Measurements from ENCODE around the gene PPP1R16B. TPM values are rescaled to one million over a fixed set of nuclear protein-coding genes. Genes with fewer than 3 reads are reported as not detected.

The PPP1R16B gene
- polyA plus RNA-seq, 1 donor from 2014 or later = 1.9 TPM

DNA sequence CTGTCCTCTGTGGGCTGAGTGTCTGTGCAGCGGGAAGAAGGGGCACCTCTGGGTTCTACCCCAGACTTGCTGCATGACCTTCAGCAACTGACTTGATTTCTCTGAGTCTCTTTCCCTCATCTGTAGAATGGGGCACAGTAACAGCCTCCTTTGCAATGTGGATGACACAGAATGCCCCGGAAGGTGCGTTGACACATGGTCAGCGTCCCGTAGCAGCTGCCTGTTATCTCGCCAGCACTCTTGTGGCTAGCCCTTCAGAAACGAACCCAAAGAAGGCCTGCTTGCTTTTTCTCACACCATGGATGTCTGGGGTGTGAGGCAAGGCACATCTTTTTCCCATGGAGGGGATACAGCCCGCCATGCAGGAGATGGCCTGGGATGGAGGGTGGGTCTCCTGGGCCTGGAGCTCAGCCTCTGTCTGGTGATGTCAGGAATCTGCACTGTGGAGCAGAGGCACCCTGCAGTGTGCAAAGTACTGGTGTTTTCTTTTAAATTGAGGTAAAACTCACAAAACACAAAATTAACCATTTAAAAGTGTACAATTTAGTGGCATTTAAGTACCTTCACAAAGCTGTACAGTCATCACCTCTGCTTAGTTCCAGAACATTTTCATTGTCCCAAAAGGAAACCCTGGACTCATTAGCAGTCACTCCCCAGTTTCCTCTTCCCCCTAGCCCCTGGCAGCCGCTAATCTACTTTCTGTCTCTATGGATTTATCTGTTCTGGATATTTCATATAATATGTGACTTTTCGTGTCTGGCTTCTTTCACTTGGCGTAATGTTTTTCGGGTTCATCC, 61.0 kb downstream of the PPP1R16B start:
- Histone ChIP-seq H3K79me2 (replicated peaks; ENCODE audit: insufficient read depth, low read length) (no peaks in the 10 kb centered on the region), H4K20me1 (ENCODE audit: insufficient read depth) (no peaks in the 10 kb centered on the region), H3F3A (ENCODE audit: insufficient read depth, low read length, poor library complexity, severe bottlenecking) (no peaks in the 10 kb centered on the region), H2AFZ (ENCODE audit: low read depth, low read length) (no peak overlapping the region), H3K9ac (ENCODE audit: low read length) (no peak overlapping the region), H3K9me3 (ENCODE audit: low read length) (no peaks in the 10 kb centered on the region), H3K36me3 (ENCODE audit: insufficient read depth, low read length) (no peaks in the 10 kb centered on the region), H3K27me3 (ENCODE audit: insufficient read depth, low read depth, low read length) (no peaks in the 10 kb centered on the region), H3K27ac (ENCODE audit: low read length) (no peak overlapping the region), H3K9me2 (ENCODE audit: insufficient read depth, low read length) (no peaks in the 10 kb centered on the region), H3K4me2 (ENCODE audit: low read length) (no peak overlapping the region), H3K4me3 (ENCODE audit: low read length) (no peak overlapping the region)
- TF ChIP-seq TAF1 (IDR thresholded peaks at IDR 0.05; ENCODE audit: low read depth) (no peak), RAD21 (conservative IDR thresholded peaks at IDR 0.05) (no peak), MXI1 (conservative IDR thresholded peaks at IDR 0.05; ENCODE audit: poor library complexity, severe bottlenecking) (no peak), SMC3 (conservative IDR thresholded peaks at IDR 0.05; ENCODE audit: poor library complexity) (no peak), EZH2 (IDR thresholded peaks at IDR 0.05; ENCODE audit: borderline replicate concordance, insufficient read depth, low read length, poor library complexity, severe bottlenecking) (no peak)
- TF ChIP-seq, protein P1, sequence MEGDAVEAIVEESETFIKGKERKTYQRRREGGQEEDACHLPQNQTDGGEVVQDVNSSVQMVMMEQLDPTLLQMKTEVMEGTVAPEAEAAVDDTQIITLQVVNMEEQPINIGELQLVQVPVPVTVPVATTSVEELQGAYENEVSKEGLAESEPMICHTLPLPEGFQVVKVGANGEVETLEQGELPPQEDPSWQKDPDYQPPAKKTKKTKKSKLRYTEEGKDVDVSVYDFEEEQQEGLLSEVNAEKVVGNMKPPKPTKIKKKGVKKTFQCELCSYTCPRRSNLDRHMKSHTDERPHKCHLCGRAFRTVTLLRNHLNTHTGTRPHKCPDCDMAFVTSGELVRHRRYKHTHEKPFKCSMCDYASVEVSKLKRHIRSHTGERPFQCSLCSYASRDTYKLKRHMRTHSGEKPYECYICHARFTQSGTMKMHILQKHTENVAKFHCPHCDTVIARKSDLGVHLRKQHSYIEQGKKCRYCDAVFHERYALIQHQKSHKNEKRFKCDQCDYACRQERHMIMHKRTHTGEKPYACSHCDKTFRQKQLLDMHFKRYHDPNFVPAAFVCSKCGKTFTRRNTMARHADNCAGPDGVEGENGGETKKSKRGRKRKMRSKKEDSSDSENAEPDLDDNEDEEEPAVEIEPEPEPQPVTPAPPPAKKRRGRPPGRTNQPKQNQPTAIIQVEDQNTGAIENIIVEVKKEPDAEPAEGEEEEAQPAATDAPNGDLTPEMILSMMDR (IDR thresholded peaks at IDR 0.05; ENCODE audit: poor library complexity, severe bottlenecking) = no peak
- TF ChIP-seq, protein P2, sequence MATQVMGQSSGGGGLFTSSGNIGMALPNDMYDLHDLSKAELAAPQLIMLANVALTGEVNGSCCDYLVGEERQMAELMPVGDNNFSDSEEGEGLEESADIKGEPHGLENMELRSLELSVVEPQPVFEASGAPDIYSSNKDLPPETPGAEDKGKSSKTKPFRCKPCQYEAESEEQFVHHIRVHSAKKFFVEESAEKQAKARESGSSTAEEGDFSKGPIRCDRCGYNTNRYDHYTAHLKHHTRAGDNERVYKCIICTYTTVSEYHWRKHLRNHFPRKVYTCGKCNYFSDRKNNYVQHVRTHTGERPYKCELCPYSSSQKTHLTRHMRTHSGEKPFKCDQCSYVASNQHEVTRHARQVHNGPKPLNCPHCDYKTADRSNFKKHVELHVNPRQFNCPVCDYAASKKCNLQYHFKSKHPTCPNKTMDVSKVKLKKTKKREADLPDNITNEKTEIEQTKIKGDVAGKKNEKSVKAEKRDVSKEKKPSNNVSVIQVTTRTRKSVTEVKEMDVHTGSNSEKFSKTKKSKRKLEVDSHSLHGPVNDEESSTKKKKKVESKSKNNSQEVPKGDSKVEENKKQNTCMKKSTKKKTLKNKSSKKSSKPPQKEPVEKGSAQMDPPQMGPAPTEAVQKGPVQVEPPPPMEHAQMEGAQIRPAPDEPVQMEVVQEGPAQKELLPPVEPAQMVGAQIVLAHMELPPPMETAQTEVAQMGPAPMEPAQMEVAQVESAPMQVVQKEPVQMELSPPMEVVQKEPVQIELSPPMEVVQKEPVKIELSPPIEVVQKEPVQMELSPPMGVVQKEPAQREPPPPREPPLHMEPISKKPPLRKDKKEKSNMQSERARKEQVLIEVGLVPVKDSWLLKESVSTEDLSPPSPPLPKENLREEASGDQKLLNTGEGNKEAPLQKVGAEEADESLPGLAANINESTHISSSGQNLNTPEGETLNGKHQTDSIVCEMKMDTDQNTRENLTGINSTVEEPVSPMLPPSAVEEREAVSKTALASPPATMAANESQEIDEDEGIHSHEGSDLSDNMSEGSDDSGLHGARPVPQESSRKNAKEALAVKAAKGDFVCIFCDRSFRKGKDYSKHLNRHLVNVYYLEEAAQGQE (IDR thresholded peaks at IDR 0.05; ENCODE audit: borderline replicate concordance) = no peak

DNA sequence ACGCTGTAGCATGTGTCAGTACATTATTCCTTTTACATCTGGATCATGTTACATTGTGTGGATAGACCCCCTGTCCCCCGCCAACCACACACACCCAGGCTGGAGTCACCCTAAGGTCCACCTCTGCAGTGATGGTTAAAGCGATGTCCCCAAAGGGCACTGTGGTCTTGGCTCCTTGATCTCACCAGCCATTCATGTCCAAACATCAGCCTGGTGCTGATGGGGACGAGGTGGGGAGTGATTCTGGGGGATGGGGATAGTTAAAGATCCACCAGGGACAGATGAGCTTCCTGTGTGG, 61.5 kb downstream of the PPP1R16B start:
- H3K79me2 ChIP-seq (replicated peaks; ENCODE audit: insufficient read depth, low read length) = no peaks in the 10 kb centered on the region
- H4K20me1 ChIP-seq (ENCODE audit: insufficient read depth) = no peaks in the 10 kb centered on the region
- H3K9ac ChIP-seq (ENCODE audit: low read length) = no peak overlapping the region
- no peak overlapping the region for H2AFZ ChIP-seq (ENCODE audit: low read depth, low read length)
- TF ChIP-seq, protein P1 (IDR thresholded peaks at IDR 0.05; ENCODE audit: poor library complexity, severe bottlenecking) = no peak
- no peak for TF ChIP-seq TAF1 (IDR thresholded peaks at IDR 0.05; ENCODE audit: low read depth)
- TF ChIP-seq POLR2AphosphoS5 (IDR thresholded peaks at IDR 0.05) = no peak
- TF ChIP-seq RAD21 (conservative IDR thresholded peaks at IDR 0.05) = no peak
- TF ChIP-seq EZH2 (IDR thresholded peaks at IDR 0.05; ENCODE audit: borderline replicate concordance, insufficient read depth, low read length, poor library complexity, severe bottlenecking) = no peak
- no peaks in the 10 kb centered on the region for H3F3A ChIP-seq (ENCODE audit: insufficient read depth, low read length, poor library complexity, severe bottlenecking)
- H3K9me3 ChIP-seq (ENCODE audit: low read length) = no peaks in the 10 kb centered on the region
- no peaks in the 10 kb centered on the region for H3K9me2 ChIP-seq (ENCODE audit: insufficient read depth, low read length)
- H3K4me3 ChIP-seq (ENCODE audit: low read length) = no peak overlapping the region
- H3K36me3 ChIP-seq (ENCODE audit: insufficient read depth, low read length) = no peaks in the 10 kb centered on the region
- H3K27me3 ChIP-seq (ENCODE audit: insufficient read depth, low read depth, low read length) = no peaks in the 10 kb centered on the region
- no peak overlapping the region for H3K27ac ChIP-seq (ENCODE audit: low read length)
- no peak overlapping the region for H3K4me2 ChIP-seq (ENCODE audit: low read length)
